HepG2 (cell line): ENCODE measurements around the gene POLRMT. TPM values are rescaled to one million over a fixed set of nuclear protein-coding genes. Genes with fewer than 3 reads are reported as not detected.

Source experiments
- ETV6 ChIP-seq: sonication (generic); formaldehyde crosslinking; conservative IDR thresholded peaks from 2 replicates; pipeline ENCODE4 v1.4.0; 2020; ENCODE audit warnings: missing genetic modification reagents
- GABPB1 ChIP-seq: IDR thresholded peaks from 2 replicates; pipeline ENCODE4 v1.6.1; 2016; ENCODE audit warnings: mild to moderate bottlenecking, missing genetic modification reagents, moderate library complexity, missing compliant biosample characterization
- HMGA1 ChIP-seq: sonication (generic); formaldehyde crosslinking; conservative IDR thresholded peaks from 2 replicates; pipeline ENCODE4 v1.4.0; 2020; ENCODE audit warnings: missing genetic modification reagents
- JARID2 ChIP-seq: sonication (generic); formaldehyde crosslinking; IDR thresholded peaks from 2 replicates; pipeline ENCODE4 v1.8.1; 2023; ENCODE audit warnings: missing genetic modification reagents, inconsistent platforms; ENCODE audit not compliant: insufficient replicate concordance
- JDP2 ChIP-seq: sonication (generic); formaldehyde crosslinking; IDR thresholded peaks from 2 replicates; pipeline ENCODE4 v1.8.1; 2022; ENCODE audit warnings: missing genetic modification reagents, borderline replicate concordance
- KAT7 ChIP-seq: IDR thresholded peaks from 2 replicates; pipeline ENCODE4 v1.6.1; 2018; ENCODE audit warnings: borderline replicate concordance, missing compliant biosample characterization
- MEF2D ChIP-seq: sonication (generic); formaldehyde crosslinking; IDR thresholded peaks from 2 replicates; pipeline ENCODE4 v1.5.1; 2020; ENCODE audit warnings: mild to moderate bottlenecking, missing genetic modification reagents
- MXI1 ChIP-seq: IDR thresholded peaks from 3 replicates; pipeline ENCODE4 v1.6.1; 2012; ENCODE audit warnings: low read depth, low read length, inconsistent platforms, borderline replicate concordance
- PRMT3 ChIP-seq: sonication (generic); formaldehyde crosslinking; IDR thresholded peaks from 2 replicates; pipeline ENCODE4 v1.8.1; 2022; ENCODE audit warnings: low read depth, mild to moderate bottlenecking, moderate library complexity, missing genetic modification reagents, borderline replicate concordance
- SIN3A ChIP-seq: IDR thresholded peaks from 2 replicates; pipeline ENCODE4 v1.6.1; 2011; ENCODE audit warnings: low read depth, mild to moderate bottlenecking, control low read depth, low read length, borderline replicate concordance
- TBX2 ChIP-seq: sonication (generic); formaldehyde crosslinking; IDR thresholded peaks from 2 replicates; pipeline ENCODE4 v1.5.0; 2020; ENCODE audit warnings: missing genetic modification reagents, mild to moderate bottlenecking, borderline replicate concordance
- ZNF350 ChIP-seq: sonication (generic); formaldehyde crosslinking; IDR thresholded peaks from 2 replicates; pipeline ENCODE4 v1.4.0; 2020; ENCODE audit warnings: mild to moderate bottlenecking, low read depth, missing genetic modification reagents, borderline replicate concordance
- polyA plus RNA-seq, 8 experiments: library from polyadenylated mRNA; depleted of rRNA in 3 of 8; stranded (reverse) in 7 of 8; unstranded in 1 of 8; fragments of >200 nt; fragmentation: Illumina TruSeq in 4 of 8; extraction: Trizol in 4 of 8; gene quantifications; 2 replicates each; pipeline versions ENCODE4 v1.2.1 to v1.2.3, GENCODE V29; 2011 to 2016; ENCODE audit warnings: low read depth in 4 of 8, missing spikeins in 1 of 8, mixed read lengths in 1 of 8; ENCODE audit not compliant: insufficient read depth in 1 of 8
- total RNA-seq, 5 experiments: library from RNA; depleted of rRNA; stranded (reverse); fragments of >200 nt; fragmentation: Illumina TruSeq; extraction: Trizol; gene quantifications; 2 replicates each; pipeline ENCODE4 v1.2.3, GENCODE V29; 2016; ENCODE audit warnings: low read depth in 1 of 5
- TF ChIP-seq, protein P1 (sequence below): sonication (generic); formaldehyde crosslinking; conservative IDR thresholded peaks from 2 replicates; pipeline ENCODE4 v1.8.0; 2022; ENCODE audit warnings: low read depth, missing genetic modification reagents
- TF ChIP-seq, protein P2 (sequence below): sonication (generic); formaldehyde crosslinking; IDR thresholded peaks from 2 replicates; pipeline ENCODE4 v1.5.0; 2020; ENCODE audit warnings: missing genetic modification reagents, mild to moderate bottlenecking, borderline replicate concordance
- TF ChIP-seq, protein P3 (sequence below): sonication (generic); formaldehyde crosslinking; IDR thresholded peaks from 2 replicates; pipeline ENCODE4 v1.9.0; 2021; ENCODE audit warnings: missing genetic modification reagents, mild to moderate bottlenecking, borderline replicate concordance
- TF ChIP-seq, protein P4 (sequence below): sonication (generic); formaldehyde crosslinking; IDR thresholded peaks from 2 replicates; pipeline ENCODE4 v1.4.0; 2020; ENCODE audit warnings: missing genetic modification reagents
- TF ChIP-seq, protein P5 (sequence below): sonication (generic); formaldehyde crosslinking; IDR thresholded peaks from 2 replicates; pipeline ENCODE4 v1.5.0; 2020; ENCODE audit warnings: missing genetic modification reagents
- TF ChIP-seq, protein P6 (sequence below): sonication (generic); formaldehyde crosslinking; IDR thresholded peaks from 2 replicates; pipeline ENCODE4 v1.5.1; 2020; ENCODE audit warnings: missing genetic modification reagents, mild to moderate bottlenecking, borderline replicate concordance

Gene POLRMT
- total and polyA plus RNA-seq, 2 of the 13 experiments (the other 11 are each of a cell fraction or from before 2014, with no cell fraction given), result 78.0 to 101 TPM

DNA sequence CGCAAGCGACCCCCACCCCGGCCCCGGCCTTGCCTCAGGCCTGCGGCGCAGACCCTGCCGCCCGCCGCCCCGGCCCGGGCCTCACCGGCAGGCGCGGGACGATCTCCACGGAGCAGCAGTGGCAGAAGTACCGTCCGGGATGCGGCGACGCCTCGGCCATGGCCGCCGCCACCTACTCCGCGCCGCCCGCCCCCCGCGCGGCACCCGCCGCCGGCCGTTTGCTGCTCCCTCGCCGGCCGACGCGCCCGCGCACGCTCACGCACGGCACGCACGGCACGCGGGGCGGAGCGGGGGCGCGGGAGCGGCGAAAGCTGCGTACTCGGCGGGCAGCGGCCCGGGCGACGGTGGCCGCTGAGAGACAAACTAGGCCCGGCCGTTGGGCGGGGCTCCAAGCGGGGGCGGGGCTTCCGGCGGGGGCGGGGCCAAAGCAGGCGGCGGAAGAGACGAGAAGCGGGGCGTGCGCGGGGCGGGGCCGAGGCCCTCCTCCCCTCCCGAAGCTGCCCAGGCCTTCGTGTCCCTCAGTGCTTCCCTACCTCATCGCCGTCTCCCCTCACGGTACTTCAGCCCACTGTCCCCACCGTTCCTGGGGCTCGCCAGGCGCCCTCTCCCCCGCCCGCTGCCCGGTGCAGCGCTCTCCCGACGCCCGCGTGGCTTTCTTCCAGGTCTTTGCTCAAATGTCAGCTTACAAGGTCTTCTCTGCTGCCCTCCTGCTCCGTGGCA is 29.8 kb upstream of the POLRMT start, which contains the start of gene RNF126 (continued):
- TF ChIP-seq, protein P1, sequence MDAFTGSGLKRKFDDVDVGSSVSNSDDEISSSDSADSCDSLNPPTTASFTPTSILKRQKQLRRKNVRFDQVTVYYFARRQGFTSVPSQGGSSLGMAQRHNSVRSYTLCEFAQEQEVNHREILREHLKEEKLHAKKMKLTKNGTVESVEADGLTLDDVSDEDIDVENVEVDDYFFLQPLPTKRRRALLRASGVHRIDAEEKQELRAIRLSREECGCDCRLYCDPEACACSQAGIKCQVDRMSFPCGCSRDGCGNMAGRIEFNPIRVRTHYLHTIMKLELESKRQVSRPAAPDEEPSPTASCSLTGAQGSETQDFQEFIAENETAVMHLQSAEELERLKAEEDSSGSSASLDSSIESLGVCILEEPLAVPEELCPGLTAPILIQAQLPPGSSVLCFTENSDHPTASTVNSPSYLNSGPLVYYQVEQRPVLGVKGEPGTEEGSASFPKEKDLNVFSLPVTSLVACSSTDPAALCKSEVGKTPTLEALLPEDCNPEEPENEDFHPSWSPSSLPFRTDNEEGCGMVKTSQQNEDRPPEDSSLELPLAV (CRISPR knock-in tag), result 0 out of 2 replicates have a peak, but pooled peaks have one; percentile 57
- TF ChIP-seq ZNF350 (CRISPR knock-in tag), result peak; percentile 66; the same call in 1 of the 2 replicates
- TF ChIP-seq, protein P2, sequence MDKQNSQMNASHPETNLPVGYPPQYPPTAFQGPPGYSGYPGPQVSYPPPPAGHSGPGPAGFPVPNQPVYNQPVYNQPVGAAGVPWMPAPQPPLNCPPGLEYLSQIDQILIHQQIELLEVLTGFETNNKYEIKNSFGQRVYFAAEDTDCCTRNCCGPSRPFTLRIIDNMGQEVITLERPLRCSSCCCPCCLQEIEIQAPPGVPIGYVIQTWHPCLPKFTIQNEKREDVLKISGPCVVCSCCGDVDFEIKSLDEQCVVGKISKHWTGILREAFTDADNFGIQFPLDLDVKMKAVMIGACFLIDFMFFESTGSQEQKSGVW, result no peak
- TF ChIP-seq GABPB1, result peak; percentile 84
- TF ChIP-seq ETV6 (CRISPR knock-in tag), result no peak
- TF ChIP-seq, protein P3, sequence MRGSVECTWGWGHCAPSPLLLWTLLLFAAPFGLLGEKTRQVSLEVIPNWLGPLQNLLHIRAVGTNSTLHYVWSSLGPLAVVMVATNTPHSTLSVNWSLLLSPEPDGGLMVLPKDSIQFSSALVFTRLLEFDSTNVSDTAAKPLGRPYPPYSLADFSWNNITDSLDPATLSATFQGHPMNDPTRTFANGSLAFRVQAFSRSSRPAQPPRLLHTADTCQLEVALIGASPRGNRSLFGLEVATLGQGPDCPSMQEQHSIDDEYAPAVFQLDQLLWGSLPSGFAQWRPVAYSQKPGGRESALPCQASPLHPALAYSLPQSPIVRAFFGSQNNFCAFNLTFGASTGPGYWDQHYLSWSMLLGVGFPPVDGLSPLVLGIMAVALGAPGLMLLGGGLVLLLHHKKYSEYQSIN, result no peak
- TF ChIP-seq KAT7 (CRISPR knock-in tag), result no peak; the same call in 1 of the 2 replicates
- TF ChIP-seq JARID2 (CRISPR knock-in tag), result no peak
- TF ChIP-seq TBX2, result peak; percentile 60; the same call in 1 of the 2 replicates
- TF ChIP-seq, protein P4, sequence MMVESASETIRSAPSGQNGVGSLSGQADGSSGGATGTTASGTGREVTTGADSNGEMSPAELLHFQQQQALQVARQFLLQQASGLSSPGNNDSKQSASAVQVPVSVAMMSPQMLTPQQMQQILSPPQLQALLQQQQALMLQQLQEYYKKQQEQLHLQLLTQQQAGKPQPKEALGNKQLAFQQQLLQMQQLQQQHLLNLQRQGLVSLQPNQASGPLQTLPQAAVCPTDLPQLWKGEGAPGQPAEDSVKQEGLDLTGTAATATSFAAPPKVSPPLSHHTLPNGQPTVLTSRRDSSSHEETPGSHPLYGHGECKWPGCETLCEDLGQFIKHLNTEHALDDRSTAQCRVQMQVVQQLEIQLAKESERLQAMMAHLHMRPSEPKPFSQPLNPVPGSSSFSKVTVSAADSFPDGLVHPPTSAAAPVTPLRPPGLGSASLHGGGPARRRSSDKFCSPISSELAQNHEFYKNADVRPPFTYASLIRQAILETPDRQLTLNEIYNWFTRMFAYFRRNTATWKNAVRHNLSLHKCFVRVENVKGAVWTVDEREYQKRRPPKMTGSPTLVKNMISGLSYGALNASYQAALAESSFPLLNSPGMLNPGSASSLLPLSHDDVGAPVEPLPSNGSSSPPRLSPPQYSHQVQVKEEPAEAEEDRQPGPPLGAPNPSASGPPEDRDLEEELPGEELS (CRISPR knock-in tag), result no peak
- TF ChIP-seq SIN3A, result no peak
- TF ChIP-seq MEF2D (CRISPR knock-in tag), result 0 out of 2 replicates have a peak, but pooled peaks have one; percentile 33
- TF ChIP-seq, protein P5, sequence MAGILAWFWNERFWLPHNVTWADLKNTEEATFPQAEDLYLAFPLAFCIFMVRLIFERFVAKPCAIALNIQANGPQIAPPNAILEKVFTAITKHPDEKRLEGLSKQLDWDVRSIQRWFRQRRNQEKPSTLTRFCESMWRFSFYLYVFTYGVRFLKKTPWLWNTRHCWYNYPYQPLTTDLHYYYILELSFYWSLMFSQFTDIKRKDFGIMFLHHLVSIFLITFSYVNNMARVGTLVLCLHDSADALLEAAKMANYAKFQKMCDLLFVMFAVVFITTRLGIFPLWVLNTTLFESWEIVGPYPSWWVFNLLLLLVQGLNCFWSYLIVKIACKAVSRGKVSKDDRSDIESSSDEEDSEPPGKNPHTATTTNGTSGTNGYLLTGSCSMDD (CRISPR knock-in tag), result no peak
- peak; percentile 70; the same call in 1 of the 2 replicates for TF ChIP-seq JDP2 (CRISPR knock-in tag)
- TF ChIP-seq, protein P6, sequence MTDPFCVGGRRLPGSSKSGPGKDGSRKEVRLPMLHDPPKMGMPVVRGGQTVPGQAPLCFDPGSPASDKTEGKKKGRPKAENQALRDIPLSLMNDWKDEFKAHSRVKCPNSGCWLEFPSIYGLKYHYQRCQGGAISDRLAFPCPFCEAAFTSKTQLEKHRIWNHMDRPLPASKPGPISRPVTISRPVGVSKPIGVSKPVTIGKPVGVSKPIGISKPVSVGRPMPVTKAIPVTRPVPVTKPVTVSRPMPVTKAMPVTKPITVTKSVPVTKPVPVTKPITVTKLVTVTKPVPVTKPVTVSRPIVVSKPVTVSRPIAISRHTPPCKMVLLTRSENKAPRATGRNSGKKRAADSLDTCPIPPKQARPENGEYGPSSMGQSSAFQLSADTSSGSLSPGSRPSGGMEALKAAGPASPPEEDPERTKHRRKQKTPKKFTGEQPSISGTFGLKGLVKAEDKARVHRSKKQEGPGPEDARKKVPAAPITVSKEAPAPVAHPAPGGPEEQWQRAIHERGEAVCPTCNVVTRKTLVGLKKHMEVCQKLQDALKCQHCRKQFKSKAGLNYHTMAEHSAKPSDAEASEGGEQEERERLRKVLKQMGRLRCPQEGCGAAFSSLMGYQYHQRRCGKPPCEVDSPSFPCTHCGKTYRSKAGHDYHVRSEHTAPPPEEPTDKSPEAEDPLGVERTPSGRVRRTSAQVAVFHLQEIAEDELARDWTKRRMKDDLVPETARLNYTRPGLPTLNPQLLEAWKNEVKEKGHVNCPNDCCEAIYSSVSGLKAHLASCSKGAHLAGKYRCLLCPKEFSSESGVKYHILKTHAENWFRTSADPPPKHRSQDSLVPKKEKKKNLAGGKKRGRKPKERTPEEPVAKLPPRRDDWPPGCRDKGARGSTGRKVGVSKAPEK (CRISPR knock-in tag), result no peak
- no peak; the same call in 1 of the 2 replicates for TF ChIP-seq PRMT3 (CRISPR knock-in tag)
- peak; percentile 71; the same call in 1 of the 3 replicates for TF ChIP-seq MXI1
- no peak for TF ChIP-seq HMGA1 (CRISPR knock-in tag)
